DOHH2 (cell line): ENCODE results near the gene NCAPG2.

Source experiments
- EZH2phosphoT487 ChIP-seq: fragments of 200-600 bp; sonication (generic); IDR thresholded peaks from 2 replicates; pipeline ENCODE4 v1.6.1; 2017; ENCODE audit warnings: borderline replicate concordance, mild to moderate bottlenecking, antibody characterized with exemption, low read length, moderate library complexity, mixed read lengths
- TF ChIP-seq, protein P1 (sequence below): fragments of 200-600 bp; sonication (generic); IDR thresholded peaks from one replicate; pipeline ENCODE4 v1.5.1; 2014; ENCODE audit warnings: antibody characterized with exemption, mild to moderate bottlenecking, low read depth, low read length; ENCODE audit not compliant: poor library complexity, severe bottlenecking

- TF ChIP-seq, protein P1, sequence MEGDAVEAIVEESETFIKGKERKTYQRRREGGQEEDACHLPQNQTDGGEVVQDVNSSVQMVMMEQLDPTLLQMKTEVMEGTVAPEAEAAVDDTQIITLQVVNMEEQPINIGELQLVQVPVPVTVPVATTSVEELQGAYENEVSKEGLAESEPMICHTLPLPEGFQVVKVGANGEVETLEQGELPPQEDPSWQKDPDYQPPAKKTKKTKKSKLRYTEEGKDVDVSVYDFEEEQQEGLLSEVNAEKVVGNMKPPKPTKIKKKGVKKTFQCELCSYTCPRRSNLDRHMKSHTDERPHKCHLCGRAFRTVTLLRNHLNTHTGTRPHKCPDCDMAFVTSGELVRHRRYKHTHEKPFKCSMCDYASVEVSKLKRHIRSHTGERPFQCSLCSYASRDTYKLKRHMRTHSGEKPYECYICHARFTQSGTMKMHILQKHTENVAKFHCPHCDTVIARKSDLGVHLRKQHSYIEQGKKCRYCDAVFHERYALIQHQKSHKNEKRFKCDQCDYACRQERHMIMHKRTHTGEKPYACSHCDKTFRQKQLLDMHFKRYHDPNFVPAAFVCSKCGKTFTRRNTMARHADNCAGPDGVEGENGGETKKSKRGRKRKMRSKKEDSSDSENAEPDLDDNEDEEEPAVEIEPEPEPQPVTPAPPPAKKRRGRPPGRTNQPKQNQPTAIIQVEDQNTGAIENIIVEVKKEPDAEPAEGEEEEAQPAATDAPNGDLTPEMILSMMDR, result no peak
- TF ChIP-seq EZH2phosphoT487, result no peak
Measured at GRCh38 chr7:158702196-158702595, 2.4 kb downstream of the NCAPG2 start.
